22Rv1 (cell line): ENCODE measurements around the gene NEUROD2.

Experiments
- H3K27ac ChIP-seq: fragments of 450-650 bp; 2 replicates; pipeline ENCODE4 v1.5.1; 2017
- ZFX ChIP-seq: fragments of 450-650 bp; IDR thresholded peaks from 2 replicates; pipeline ENCODE4 v1.6.1; 2017; ENCODE audit warnings: antibody characterized with exemption, borderline replicate concordance
- TF ChIP-seq, protein P1 (sequence below): fragments of 450-650 bp; IDR thresholded peaks from 2 replicates; pipeline ENCODE4 v1.5.1; 2017; ENCODE audit warnings: mild to moderate bottlenecking

Gene NEUROD2

DNA sequence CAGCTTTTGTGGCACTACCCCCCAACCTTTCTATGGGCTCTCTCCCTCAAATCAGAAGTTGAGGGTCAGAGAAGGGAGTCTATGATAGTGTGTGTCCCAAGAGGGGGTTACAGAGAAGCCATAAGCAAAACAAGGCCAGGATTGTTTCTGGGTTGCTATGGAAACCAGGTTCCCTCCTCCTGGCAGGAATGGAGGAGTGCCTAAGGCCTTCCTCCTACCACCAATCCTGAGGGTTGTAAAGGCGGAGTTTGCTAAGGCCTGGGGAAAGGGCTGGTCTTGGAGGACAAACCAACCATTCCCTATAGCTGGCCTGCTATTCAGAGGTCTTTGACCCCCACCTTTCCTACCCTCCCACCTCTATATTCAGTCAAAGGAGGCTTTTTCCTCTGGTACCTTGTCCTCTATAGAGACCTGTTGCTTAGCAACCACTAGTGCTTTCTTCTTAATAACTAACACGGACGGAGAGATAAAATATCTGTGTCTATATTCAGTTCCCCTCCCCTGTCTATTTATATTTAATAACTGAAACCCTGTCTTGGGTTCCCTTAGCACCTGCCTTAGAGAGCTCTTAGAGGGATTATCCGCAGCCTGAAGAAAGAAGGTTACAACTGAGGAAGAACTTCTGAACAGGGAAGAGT lies 43.4 kb downstream of the NEUROD2 start:
- TF ChIP-seq ZFX = no peak
- TF ChIP-seq, protein P1, sequence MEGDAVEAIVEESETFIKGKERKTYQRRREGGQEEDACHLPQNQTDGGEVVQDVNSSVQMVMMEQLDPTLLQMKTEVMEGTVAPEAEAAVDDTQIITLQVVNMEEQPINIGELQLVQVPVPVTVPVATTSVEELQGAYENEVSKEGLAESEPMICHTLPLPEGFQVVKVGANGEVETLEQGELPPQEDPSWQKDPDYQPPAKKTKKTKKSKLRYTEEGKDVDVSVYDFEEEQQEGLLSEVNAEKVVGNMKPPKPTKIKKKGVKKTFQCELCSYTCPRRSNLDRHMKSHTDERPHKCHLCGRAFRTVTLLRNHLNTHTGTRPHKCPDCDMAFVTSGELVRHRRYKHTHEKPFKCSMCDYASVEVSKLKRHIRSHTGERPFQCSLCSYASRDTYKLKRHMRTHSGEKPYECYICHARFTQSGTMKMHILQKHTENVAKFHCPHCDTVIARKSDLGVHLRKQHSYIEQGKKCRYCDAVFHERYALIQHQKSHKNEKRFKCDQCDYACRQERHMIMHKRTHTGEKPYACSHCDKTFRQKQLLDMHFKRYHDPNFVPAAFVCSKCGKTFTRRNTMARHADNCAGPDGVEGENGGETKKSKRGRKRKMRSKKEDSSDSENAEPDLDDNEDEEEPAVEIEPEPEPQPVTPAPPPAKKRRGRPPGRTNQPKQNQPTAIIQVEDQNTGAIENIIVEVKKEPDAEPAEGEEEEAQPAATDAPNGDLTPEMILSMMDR = no peak
- no peak overlapping the region for H3K27ac ChIP-seq

DNA sequence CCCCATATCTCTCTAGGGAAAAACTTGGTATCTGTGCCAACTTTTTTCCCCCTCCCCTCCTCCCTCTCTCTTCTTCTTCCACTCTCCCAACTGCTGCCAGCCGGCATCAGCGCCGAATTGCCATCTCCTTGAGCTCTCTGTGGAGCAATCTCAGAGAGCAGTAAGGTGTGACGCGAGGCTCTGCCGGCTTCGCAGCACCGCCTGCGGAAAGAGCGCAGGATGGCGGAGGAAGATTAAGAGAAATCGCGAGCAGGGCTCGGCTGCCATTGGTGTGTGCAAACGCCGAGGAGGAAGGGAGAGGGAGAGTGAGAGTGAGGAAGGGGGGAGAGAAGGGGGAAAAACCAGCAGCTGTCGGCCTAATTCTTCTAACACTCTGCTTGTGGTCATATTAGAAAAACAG lies 44.2 kb downstream of the NEUROD2 start:
- TF ChIP-seq, protein P1 = no peak
- TF ChIP-seq ZFX = no peak

DNA sequence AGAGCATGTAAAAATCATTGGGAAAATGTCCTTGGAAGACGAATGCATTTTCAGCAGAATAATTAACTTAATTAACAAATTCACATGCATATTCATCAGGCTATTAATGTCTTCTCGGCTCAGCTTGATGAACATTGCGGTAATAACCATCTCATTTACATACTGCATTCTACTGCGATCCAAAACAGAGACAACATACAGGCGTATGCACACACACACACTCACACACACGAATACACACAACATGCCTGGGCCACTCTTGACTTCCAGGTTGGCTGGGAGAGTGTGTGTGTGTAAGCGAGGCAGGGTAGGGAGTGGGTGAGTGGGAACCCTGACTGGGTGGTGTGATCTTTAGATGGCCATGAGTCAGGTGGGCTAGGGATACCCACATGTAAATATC lies 44.7 kb downstream of the NEUROD2 start:
- TF ChIP-seq ZFX = no peak
- TF ChIP-seq, protein P1 = no peak
- no peak overlapping the region for H3K27ac ChIP-seq

More for the DNA sequence above, 44.2 kb downstream of the NEUROD2 start:
- H3K27ac ChIP-seq = no peak overlapping the region

- H3K27ac ChIP-seq = no peak overlapping the region
- no peak for TF ChIP-seq ZFX
- TF ChIP-seq, protein P1 = no peak
Measured at GRCh38 chr17:39562395-39562794, 45.3 kb downstream of the NEUROD2 start.

DNA sequence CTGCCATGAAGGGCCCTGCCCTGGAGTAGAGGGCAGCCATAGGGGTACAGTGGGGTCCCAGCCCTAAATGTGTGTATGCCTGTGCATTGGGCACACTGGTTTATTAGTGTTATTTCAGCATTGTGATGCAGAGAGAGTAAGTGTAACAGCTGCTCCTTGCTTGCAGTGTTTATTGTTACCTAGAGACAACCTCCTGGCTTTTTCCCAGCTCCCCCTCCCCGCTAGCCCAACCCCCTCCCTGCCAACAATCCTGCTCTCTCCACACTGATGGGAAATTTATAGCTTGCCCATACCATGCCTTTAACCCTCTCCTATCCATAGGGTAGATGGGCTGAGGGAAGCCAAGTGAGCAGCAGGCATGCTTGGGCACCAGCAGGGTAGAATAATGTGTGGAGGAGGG lies 51.3 kb downstream of the NEUROD2 start:
- H3K27ac ChIP-seq = no peak overlapping the region
- TF ChIP-seq, protein P1 = no peak
- TF ChIP-seq ZFX = no peak

GRCh38 chr17:39555368-39555767 lies 52.4 kb downstream of the NEUROD2 start:
- H3K27ac ChIP-seq = no peak overlapping the region
- TF ChIP-seq, protein P1 = no peak
- TF ChIP-seq ZFX = no peak
